H9 (cell line): ENCODE results near the gene SLC26A9. TPM values are rescaled to one million over a fixed set of nuclear protein-coding genes. Genes with fewer than 3 reads are reported as not detected.

Source experiments
- DNase-seq: peaks from one replicate; pipeline ENCODE4 v3.0.0-alpha.2; 2017
- H2AFZ ChIP-seq: one replicate; pipeline ENCODE4 v1.6.1; 2013; ENCODE audit warnings: mild to moderate bottlenecking, low read length, control low read depth, moderate library complexity
- H2AK5ac ChIP-seq: 2 replicates; pipeline ENCODE4 v1.6.1; 2013; ENCODE audit warnings: low read length, control low read depth, mixed read lengths; ENCODE audit not compliant: insufficient read length
- H2BK120ac ChIP-seq: one replicate; pipeline ENCODE4 v1.6.1; 2013; ENCODE audit warnings: low read depth, mild to moderate bottlenecking, low read length, control low read depth, inconsistent platforms; ENCODE audit not compliant: poor library complexity, severe bottlenecking
- H2BK12ac ChIP-seq: 2 replicates; pipeline ENCODE4 v1.6.1; 2013; ENCODE audit warnings: low read length, control low read depth, mixed read lengths, low read depth; ENCODE audit not compliant: insufficient read length
- H2BK15ac ChIP-seq: 2 replicates; pipeline ENCODE4 v1.6.1; 2013; ENCODE audit warnings: low read depth, low read length, control low read depth
- H2BK20ac ChIP-seq: one replicate; pipeline ENCODE4 v1.6.1; 2013; ENCODE audit warnings: low read depth, mild to moderate bottlenecking, low read length, control low read depth, inconsistent platforms; ENCODE audit not compliant: poor library complexity, severe bottlenecking
- H2BK5ac ChIP-seq: 2 replicates; pipeline ENCODE4 v1.6.1; 2013; ENCODE audit warnings: low read length, control low read depth, mixed read lengths; ENCODE audit not compliant: insufficient read length
- H3K14ac ChIP-seq: 2 replicates; pipeline ENCODE4 v1.6.1; 2013; ENCODE audit warnings: low read length, control low read depth; ENCODE audit not compliant: insufficient read depth
- H3K18ac ChIP-seq: 2 replicates; pipeline ENCODE4 v1.6.1; 2013; ENCODE audit warnings: low read depth, mild to moderate bottlenecking, mixed read lengths, low read length, control low read depth; ENCODE audit not compliant: insufficient read length
- H3K23ac ChIP-seq: 2 replicates; pipeline ENCODE4 v1.6.1; 2013; ENCODE audit warnings: low read length, control low read depth, mixed read lengths, low read depth; ENCODE audit not compliant: insufficient read length
- H3K23me2 ChIP-seq: 2 replicates; pipeline ENCODE4 v1.6.1; 2013; ENCODE audit warnings: low read depth, mild to moderate bottlenecking, mixed read lengths, low read length, control low read depth; ENCODE audit not compliant: insufficient read length, poor library complexity, severe bottlenecking
- H3K27ac ChIP-seq: 2 replicates; pipeline ENCODE4 v1.5.1; 2013; ENCODE audit warnings: low read length, control low read depth, mixed read lengths, low read depth; ENCODE audit not compliant: insufficient read length
- H3K27me3 ChIP-seq: 2 replicates; pipeline ENCODE4 v1.6.1; 2013; ENCODE audit warnings: low read length, control low read depth, inconsistent platforms; ENCODE audit not compliant: insufficient read depth
- H3K4ac ChIP-seq: 2 replicates; pipeline ENCODE4 v1.6.1; 2013; ENCODE audit warnings: low read depth, mild to moderate bottlenecking, control low read depth, inconsistent platforms, low read length, moderate library complexity
- H3K4me1 ChIP-seq: 2 replicates; pipeline ENCODE4 v1.6.1; 2013; ENCODE audit warnings: low read length, control low read depth, inconsistent platforms; ENCODE audit not compliant: insufficient read depth
- H3K4me2 ChIP-seq: 2 replicates; pipeline ENCODE4 v1.6.1; 2013; ENCODE audit warnings: low read length, control low read depth, mixed read lengths; ENCODE audit not compliant: insufficient read length, insufficient read depth
- H3K56ac ChIP-seq: 2 replicates; pipeline ENCODE4 v1.6.1; 2013; ENCODE audit warnings: low read depth, mild to moderate bottlenecking, mixed read lengths, low read length, control low read depth; ENCODE audit not compliant: insufficient read length
- H3K79me1 ChIP-seq: 2 replicates; pipeline ENCODE4 v1.6.1; 2013; ENCODE audit warnings: low read depth, mild to moderate bottlenecking, moderate library complexity, low read length, control low read depth, inconsistent platforms; ENCODE audit not compliant: insufficient read depth, poor library complexity, severe bottlenecking
- H3K79me2 ChIP-seq: 2 replicates; pipeline ENCODE4 v1.6.1; 2013; ENCODE audit warnings: low read length, control low read depth, inconsistent platforms; ENCODE audit not compliant: insufficient read depth
- H3K9ac ChIP-seq: 2 replicates; pipeline ENCODE4 v1.6.1; 2013; ENCODE audit warnings: low read length, control low read depth, mixed read lengths; ENCODE audit not compliant: insufficient read length; ENCODE audit errors: extremely low read depth
- H3K9me3 ChIP-seq: one replicate; pipeline ENCODE4 v1.6.1; 2013; ENCODE audit warnings: low read depth, low read length, inconsistent platforms; ENCODE audit not compliant: control insufficient read depth
- H3T11ph ChIP-seq: one replicate; pipeline ENCODE4 v1.6.1; 2013; ENCODE audit warnings: mild to moderate bottlenecking, low read length, control low read depth, inconsistent platforms
- H4K20me1 ChIP-seq: one replicate; pipeline ENCODE4 v1.6.1; 2013; ENCODE audit not compliant: control insufficient read depth, insufficient read length, insufficient read depth
- H4K5ac ChIP-seq: 2 replicates; pipeline ENCODE4 v1.6.1; 2013; ENCODE audit warnings: low read depth, mild to moderate bottlenecking, mixed read lengths, low read length, control low read depth; ENCODE audit not compliant: insufficient read length
- H4K8ac ChIP-seq: replicated peaks from 2 replicates; pipeline ENCODE4 v1.6.1; 2013; ENCODE audit warnings: low read length, control low read depth, mixed read lengths, low read depth; ENCODE audit not compliant: insufficient read length
- H4K91ac ChIP-seq: 2 replicates; pipeline ENCODE4 v1.6.1; 2013; ENCODE audit warnings: low read depth, mild to moderate bottlenecking, moderate library complexity, mixed read lengths, low read length, control low read depth; ENCODE audit not compliant: insufficient read length
- H3K27ac Mint-ChIP-seq, 3 experiments: 2 replicates in 2 of 3; 3 replicates in 1 of 3; pipeline ENCODE4 v1.8.0; 2020 to 2021; ENCODE audit warnings: mixed read lengths in 3 of 3, mild to moderate bottlenecking in 1 of 3, moderate library complexity in 1 of 3
- H3K27me3 Mint-ChIP-seq: 2 replicates; pipeline ENCODE4 v1.8.0; 2021; ENCODE audit warnings: low read depth, mild to moderate bottlenecking, moderate library complexity, mixed read lengths
- H3K36me3 Mint-ChIP-seq, 3 experiments: 2 replicates in 2 of 3; 3 replicates in 1 of 3; pipeline ENCODE4 v1.8.0; 2020 to 2021; ENCODE audit warnings: low read depth in 3 of 3, mixed read lengths in 3 of 3; ENCODE audit not compliant: insufficient read depth in 1 of 3
- H3K4me1 Mint-ChIP-seq, 2 experiments: 2 replicates each; pipeline ENCODE4 v1.8.0; 2020; ENCODE audit warnings: mixed read lengths in 2 of 2
- H3K4me3 Mint-ChIP-seq, 2 experiments: 2 replicates in 1 of 2; 3 replicates in 1 of 2; pipeline ENCODE4 v1.8.0; 2020 to 2021; ENCODE audit warnings: mild to moderate bottlenecking in 2 of 2, mixed read lengths in 2 of 2, moderate library complexity in 1 of 2
- H3K9me3 Mint-ChIP-seq, 2 experiments: 2 replicates in 1 of 2; 3 replicates in 1 of 2; pipeline ENCODE4 v1.8.0; 2020; ENCODE audit warnings: mild to moderate bottlenecking in 2 of 2, mixed read lengths in 2 of 2, moderate library complexity in 1 of 2
- CTCF ChIP-seq: fragments of 200-600 bp; sonication (generic); conservative IDR thresholded peaks from 3 replicates; pipeline ENCODE4 v1.8.0; 2021; ENCODE audit warnings: antibody characterized with exemption, mild to moderate bottlenecking
- WGBS: extraction: QIAGEN DNeasy Blood & Tissue Kit; methylation state at CpG from one replicate; pipeline ENCODE4 v1.1.7; 2013; ENCODE audit warnings: missing lambda C conversion rate, low lambda C conversion rate, mixed read lengths; ENCODE audit not compliant: insufficient read length; ENCODE audit errors: extremely low coverage; 5-methylcytosine and 5-hydroxymethylcytosine counted together
- total RNA-seq: library from RNA; stranded (reverse); gene quantifications from 2 replicates; pipeline ENCODE4 v1.2.1, GENCODE V29; 2021

The SLC26A9 gene
- total RNA-seq, 1 experiment from 2014 or later = not detected

GRCh38 chr1:205936311-205936710 is 6.9 kb downstream of the SLC26A9 start:
- Histone ChIP-seq H2AFZ (no peak overlapping the region), H3K79me1 (no peaks in the 10 kb centered on the region), H3K23ac (no peak overlapping the region), H3K9ac (no peak overlapping the region), H3K18ac (no peak overlapping the region), H2BK20ac (no peak overlapping the region), H2BK15ac (no peak overlapping the region), H3K4ac (no peak overlapping the region), H3K56ac (no peak overlapping the region), H3K14ac (no peak overlapping the region), H2AK5ac (no peak overlapping the region), H3K79me2 (no peaks in the 10 kb centered on the region), H2BK5ac (no peak overlapping the region), H3K4me1 (peaks cover 10% of the 10 kb centered on the region; the same call in 1 of the 2 replicates), H4K20me1 (no peaks in the 10 kb centered on the region), H3K27me3 (no peaks in the 10 kb centered on the region), H3K4me2 (no peak overlapping the region), H3T11ph (no peak overlapping the region), H3K9me3 (no peaks in the 10 kb centered on the region), H4K8ac (no peak overlapping the region), H3K23me2 (no peaks in the 10 kb centered on the region), H2BK12ac (no peak overlapping the region), H4K5ac (no peak overlapping the region), H2BK120ac (no peak overlapping the region), H3K27ac (no peak overlapping the region), H4K91ac (no peak overlapping the region)
- Mint-ChIP-seq H3K4me3 (no peak overlapping the region), H3K9me3 (no peaks in the 10 kb centered on the region; a peak in 1 of 5 replicates), H3K27me3 (peaks cover 16% of the 10 kb centered on the region), H3K36me3 (no peaks in the 10 kb centered on the region), H3K4me1 (peaks cover 45 to 50% of the 10 kb centered on the region in 2 experiments), H3K27ac (peak overlapping the region in 1 of 3 experiments; percentile 17; a peak in 1 of 7 replicates)
- no peak for DNase-seq
- no peak for TF ChIP-seq CTCF
- no CpG with 5 or more reads among the region's 6 CpGs for WGBS
